Type B pancreatic cell (in vitro differentiated cells): ENCODE measurements around the gene YJEFN3. TPM values are rescaled to one million over a fixed set of nuclear protein-coding genes. Genes with fewer than 3 reads are reported as not detected.

ENCODE experiments used
- DNase-seq: peaks from one replicate; pipeline ENCODE4 v3.0.0; 2021; ENCODE audit warnings: mixed read lengths; ENCODE audit not compliant: unreplicated experiment; ENCODE audit errors: extremely low spot score
- H3K27ac Mint-ChIP-seq: 2 replicates; pipeline ENCODE4 v1.8.0; 2021; ENCODE audit warnings: mild to moderate bottlenecking, mixed read lengths
- H3K27me3 Mint-ChIP-seq: 2 replicates; pipeline ENCODE4 v1.8.0; 2021; ENCODE audit warnings: mixed read lengths
- H3K36me3 Mint-ChIP-seq: 2 replicates; pipeline ENCODE4 v1.8.0; 2021; ENCODE audit warnings: mixed read lengths
- H3K4me1 Mint-ChIP-seq: one replicate; pipeline ENCODE4 v1.8.0; 2021; ENCODE audit warnings: mixed read lengths; ENCODE audit not compliant: unreplicated experiment
- H3K4me3 Mint-ChIP-seq: 2 replicates; pipeline ENCODE4 v1.8.0; 2021; ENCODE audit warnings: mild to moderate bottlenecking, mixed read lengths
- H3K9me3 Mint-ChIP-seq: 2 replicates; pipeline ENCODE4 v1.8.0; 2021; ENCODE audit warnings: mixed read lengths
- total RNA-seq: library from RNA; stranded (reverse); gene quantifications from 2 replicates; pipeline ENCODE4 v1.2.1, GENCODE V29; 2021; ENCODE audit warnings: low replicate concordance
- TF ChIP-seq, protein P1 (sequence below): fragments of 200-600 bp; sonication (generic); conservative IDR thresholded peaks from 2 replicates; pipeline ENCODE4 v1.5.0; 2021; ENCODE audit warnings: antibody characterized with exemption, mild to moderate bottlenecking

Gene YJEFN3
- total RNA-seq, 1 donor from 2014 or later: 23.2 TPM

DNA sequence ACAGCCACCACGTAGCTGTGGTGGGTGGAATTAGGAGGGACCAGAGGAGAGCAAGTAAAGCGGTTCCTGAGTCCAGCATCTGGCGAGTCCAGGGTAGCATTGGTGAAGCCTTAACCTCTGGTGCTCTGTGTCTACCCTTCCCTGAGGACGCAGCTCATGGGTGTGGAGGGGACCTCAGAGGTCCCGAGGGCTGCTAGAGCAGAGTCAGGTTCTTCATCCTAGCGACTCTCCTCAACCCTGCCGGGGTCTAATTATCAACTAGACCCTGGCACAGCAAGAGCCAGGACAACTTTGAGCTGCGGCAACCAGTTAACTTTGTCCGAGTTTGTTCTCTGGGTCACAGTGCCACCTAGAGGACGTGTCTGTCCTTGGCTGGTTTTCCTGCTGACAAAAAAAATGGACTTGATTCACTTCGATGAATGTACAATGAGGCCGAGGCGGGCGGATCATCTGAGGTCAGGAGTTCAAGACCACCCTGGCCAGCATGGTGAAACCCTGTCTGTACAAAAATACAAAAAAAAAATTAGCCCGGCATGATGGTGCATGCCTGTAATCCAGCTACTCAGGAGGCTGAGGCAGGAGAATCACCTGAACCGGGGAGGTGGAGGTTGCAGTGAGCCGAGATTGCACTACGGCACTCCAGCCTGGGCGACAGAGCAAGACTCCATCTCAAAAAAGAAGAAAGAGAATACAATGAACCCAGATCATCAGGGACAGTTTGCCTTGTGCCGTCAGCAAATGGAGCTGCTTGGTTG, 38.3 kb upstream of the YJEFN3 start:
- no peak for DNase-seq
- H3K36me3 Mint-ChIP-seq: no peaks in the 10 kb centered on the region
- H3K27me3 Mint-ChIP-seq: no peaks in the 10 kb centered on the region
- peaks cover 48% of the 10 kb centered on the region for H3K4me1 Mint-ChIP-seq
- H3K9me3 Mint-ChIP-seq: no peaks in the 10 kb centered on the region
- TF ChIP-seq, protein P1, sequence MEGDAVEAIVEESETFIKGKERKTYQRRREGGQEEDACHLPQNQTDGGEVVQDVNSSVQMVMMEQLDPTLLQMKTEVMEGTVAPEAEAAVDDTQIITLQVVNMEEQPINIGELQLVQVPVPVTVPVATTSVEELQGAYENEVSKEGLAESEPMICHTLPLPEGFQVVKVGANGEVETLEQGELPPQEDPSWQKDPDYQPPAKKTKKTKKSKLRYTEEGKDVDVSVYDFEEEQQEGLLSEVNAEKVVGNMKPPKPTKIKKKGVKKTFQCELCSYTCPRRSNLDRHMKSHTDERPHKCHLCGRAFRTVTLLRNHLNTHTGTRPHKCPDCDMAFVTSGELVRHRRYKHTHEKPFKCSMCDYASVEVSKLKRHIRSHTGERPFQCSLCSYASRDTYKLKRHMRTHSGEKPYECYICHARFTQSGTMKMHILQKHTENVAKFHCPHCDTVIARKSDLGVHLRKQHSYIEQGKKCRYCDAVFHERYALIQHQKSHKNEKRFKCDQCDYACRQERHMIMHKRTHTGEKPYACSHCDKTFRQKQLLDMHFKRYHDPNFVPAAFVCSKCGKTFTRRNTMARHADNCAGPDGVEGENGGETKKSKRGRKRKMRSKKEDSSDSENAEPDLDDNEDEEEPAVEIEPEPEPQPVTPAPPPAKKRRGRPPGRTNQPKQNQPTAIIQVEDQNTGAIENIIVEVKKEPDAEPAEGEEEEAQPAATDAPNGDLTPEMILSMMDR: peak; percentile 94
- peak overlapping the region; percentile 60 for H3K4me3 Mint-ChIP-seq
- H3K27ac Mint-ChIP-seq: peak overlapping the region; percentile 94

DNA sequence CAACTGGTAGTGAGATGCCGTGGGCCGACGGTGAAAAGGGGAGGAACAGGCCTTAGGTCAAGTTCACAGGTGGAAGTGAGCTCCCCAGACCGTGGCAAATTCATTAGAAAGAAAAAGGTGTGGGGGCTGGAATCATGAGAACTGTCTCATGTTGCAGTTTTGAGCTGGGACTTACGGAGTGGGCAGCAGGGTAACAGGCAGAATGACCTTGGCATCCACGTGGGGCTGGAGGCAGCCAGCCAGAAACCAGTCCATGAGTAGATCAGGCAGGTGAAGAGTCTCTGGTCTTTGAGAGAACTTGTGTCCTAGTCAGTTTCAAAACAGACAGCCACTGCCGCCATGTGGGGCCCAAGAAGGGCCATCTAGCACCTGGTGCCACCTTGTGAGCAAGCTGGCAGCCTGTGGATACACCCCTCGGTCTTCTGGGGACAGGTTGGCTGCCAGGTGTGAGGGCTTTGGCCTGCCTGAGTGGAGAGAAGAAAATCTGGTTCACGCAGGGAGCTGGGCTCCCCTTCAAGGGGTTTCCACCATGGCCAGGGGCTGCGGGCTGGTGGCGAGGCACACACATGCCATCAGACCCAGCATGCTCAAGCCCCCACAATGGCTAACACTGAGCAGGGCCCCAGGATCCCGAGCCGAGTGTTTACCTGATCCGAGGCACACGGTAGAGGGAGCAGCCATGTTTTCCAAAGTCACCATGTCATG, 37.2 kb upstream of the YJEFN3 start:
- Mint-ChIP-seq H3K4me3 (no peak overlapping the region), H3K27ac (no peak overlapping the region)

DNA sequence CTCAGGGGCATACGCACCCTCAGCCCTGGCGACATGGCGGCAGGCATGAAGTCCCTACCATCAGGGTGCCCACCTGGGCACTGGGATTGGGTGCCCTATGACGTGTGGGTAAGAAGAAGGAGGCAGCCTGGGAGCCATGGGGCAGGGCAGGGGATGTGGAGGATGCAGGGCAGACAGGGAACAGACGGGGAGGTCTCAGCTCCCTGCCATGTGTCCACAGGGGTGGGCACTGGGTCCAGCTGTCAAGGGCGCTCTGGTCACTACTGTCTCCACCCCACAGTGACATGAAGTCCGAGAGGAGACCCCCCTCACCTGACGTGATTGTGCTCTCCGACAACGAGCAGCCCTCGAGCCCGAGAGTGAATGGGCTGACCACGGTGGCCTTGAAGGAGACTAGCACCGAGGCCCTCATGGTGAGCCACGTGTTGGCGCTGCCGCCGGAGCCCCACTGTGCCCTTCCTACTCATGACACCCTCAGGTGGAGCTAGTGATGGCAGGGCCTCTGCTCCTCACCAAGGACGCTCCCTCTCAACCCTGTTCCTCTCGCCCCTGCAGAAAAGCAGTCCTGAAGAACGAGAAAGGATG, 36.6 kb upstream of the YJEFN3 start:
- no peak overlapping the region for H3K27ac Mint-ChIP-seq
- no peaks in the 10 kb centered on the region for H3K36me3 Mint-ChIP-seq
- no peaks in the 10 kb centered on the region for H3K9me3 Mint-ChIP-seq

More for the DNA sequence above, 37.2 kb upstream of the YJEFN3 start:
- Mint-ChIP-seq H3K27me3 (no peaks in the 10 kb centered on the region), H3K9me3 (no peaks in the 10 kb centered on the region), H3K36me3 (no peaks in the 10 kb centered on the region), H3K4me1 (peaks cover 39% of the 10 kb centered on the region)
- no peak for DNase-seq
- TF ChIP-seq, protein P1: no peak

DNA sequence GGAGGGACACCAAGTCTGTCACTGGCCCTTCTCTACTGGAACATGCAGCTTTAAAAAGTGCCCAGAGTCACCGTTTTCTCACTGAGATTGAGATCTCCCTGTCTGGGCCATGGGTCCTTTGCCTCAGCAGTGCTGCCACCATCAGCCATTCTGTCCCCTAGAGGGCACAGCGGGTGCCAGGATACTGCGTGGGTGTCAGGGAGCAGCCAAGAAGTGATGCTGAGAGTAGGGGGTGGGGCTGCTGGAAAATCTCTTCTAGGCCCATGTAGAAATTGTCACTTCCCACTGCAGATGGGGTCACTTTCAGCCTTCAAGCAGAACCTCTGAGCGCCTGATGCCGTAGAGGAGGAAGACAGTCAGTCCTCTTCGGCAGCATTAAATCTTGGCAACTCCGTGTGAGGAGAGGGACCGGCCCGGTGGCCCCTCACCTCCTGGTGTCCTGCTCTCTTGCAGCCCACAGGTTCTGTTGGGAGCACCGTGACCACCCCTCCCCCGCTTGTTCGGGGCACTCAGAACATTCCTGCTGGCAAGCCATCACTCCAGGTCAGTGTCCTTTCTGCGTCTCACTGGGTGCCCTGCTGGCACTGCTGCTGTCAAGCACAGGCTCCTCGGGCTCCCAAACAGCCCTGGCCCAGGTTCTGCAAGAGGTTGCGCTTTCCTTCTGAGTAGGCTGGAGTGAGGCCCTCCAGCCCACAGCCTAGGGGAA, 34.7 kb upstream of the YJEFN3 start:
- Mint-ChIP-seq H3K27me3 (no peaks in the 10 kb centered on the region), H3K27ac (no peak overlapping the region), H3K4me1 (peaks cover 17% of the 10 kb centered on the region), H3K36me3 (no peaks in the 10 kb centered on the region), H3K9me3 (no peaks in the 10 kb centered on the region), H3K4me3 (no peak overlapping the region)
- TF ChIP-seq, protein P1: no peak
- DNase-seq: no peak

More for the DNA sequence above, 36.6 kb upstream of the YJEFN3 start:
- TF ChIP-seq, protein P1: no peak
- Mint-ChIP-seq H3K4me1 (peaks cover 33% of the 10 kb centered on the region), H3K27me3 (no peaks in the 10 kb centered on the region), H3K4me3 (no peak overlapping the region)
- no peak for DNase-seq
